Spleen (tissue), 7 donors: ENCODE measurements around the gene GLS.

ENCODE experiments used
- POLR2A ChIP-seq, 3 donors: fragments of 450-650 bp; IDR thresholded peaks; one replicate each; pipeline ENCODE4 v1.5.1; 2017; ENCODE audit warnings: antibody characterized with exemption in 3 of 3, mild to moderate bottlenecking in 1 of 3
- TF ChIP-seq, protein P1 (sequence below), 11 experiments: fragments of 200-600 bp in 7 of 11; fragments of 450-650 bp in 4 of 11; sonication (generic) in 4 of 11; IDR thresholded peaks in 8 of 11; conservative IDR thresholded peaks in 3 of 11; 1 replicate in 7 of 11; 2 replicates in 4 of 11; pipeline versions ENCODE4 v1.4.0 to v1.8.0; 2016 to 2021; ENCODE audit warnings: antibody characterized with exemption in 11 of 11, inconsistent platforms in 4 of 11, mild to moderate bottlenecking in 1 of 11
- donor health status: DM: no; HTN: no; CAD: no; lungs with moderate emphysema.
- donor health status: DM: no; HTN: no; CAD: no.
- donor health status: DM: no; HTN: no; CAD: no.

DNA sequence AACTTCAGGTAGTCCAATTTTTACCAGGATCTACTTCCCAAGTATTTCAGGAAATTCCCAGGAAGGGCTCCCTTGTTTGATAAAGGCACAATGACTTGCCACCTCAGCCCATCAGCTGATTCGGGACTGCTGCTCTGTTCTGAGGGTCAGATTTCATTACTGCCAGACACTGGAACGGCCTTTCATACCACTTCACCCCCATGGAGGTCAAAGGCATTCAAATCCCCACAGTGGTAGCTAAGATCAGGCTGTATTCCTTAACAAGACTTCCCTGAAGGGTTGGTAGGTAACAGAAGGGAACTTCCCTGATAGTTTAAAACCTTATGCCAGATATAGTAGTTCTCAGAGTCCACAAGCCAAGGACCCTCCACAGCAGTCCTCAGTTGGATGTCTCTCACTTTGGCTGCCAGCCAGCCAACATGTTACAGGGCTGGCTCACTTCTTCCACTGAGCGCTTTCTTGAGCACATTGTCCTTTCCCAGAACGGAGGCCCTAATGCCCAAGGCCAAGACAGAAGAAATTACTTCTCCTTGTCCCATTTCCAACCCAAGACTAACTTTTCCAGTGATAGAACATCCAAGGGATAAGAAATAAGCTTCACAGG, 40.0 kb upstream of the GLS start:
- TF ChIP-seq, protein P1, sequence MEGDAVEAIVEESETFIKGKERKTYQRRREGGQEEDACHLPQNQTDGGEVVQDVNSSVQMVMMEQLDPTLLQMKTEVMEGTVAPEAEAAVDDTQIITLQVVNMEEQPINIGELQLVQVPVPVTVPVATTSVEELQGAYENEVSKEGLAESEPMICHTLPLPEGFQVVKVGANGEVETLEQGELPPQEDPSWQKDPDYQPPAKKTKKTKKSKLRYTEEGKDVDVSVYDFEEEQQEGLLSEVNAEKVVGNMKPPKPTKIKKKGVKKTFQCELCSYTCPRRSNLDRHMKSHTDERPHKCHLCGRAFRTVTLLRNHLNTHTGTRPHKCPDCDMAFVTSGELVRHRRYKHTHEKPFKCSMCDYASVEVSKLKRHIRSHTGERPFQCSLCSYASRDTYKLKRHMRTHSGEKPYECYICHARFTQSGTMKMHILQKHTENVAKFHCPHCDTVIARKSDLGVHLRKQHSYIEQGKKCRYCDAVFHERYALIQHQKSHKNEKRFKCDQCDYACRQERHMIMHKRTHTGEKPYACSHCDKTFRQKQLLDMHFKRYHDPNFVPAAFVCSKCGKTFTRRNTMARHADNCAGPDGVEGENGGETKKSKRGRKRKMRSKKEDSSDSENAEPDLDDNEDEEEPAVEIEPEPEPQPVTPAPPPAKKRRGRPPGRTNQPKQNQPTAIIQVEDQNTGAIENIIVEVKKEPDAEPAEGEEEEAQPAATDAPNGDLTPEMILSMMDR (IDR thresholded peaks at IDR 0.05 in 8 of 11, conservative IDR thresholded peaks at IDR 0.05 in 3 of 11) = no peak
- no peak for TF ChIP-seq POLR2A (IDR thresholded peaks at IDR 0.05)
